GM23338 (cell line): ENCODE results near the gene MYOZ1. TPM values are rescaled to one million over a fixed set of nuclear protein-coding genes. Genes with fewer than 3 reads are reported as not detected.

Source experiments
- ATAC-seq: fragments of 200-7000 bp; cut with Tn5 transposase; 3 replicates; pipeline ENCODE4 v1.9.1; 2020
- DNase-seq: peaks from one replicate; pipeline ENCODE4 v3.0.0-alpha.2; 2015; ENCODE audit warnings: low spot score
- H2AFZ ChIP-seq: fragments of 200-600 bp; sonication (generic); 2 replicates; pipeline ENCODE4 v1.8.0; 2016; ENCODE audit warnings: antibody characterized with exemption, mild to moderate bottlenecking, moderate library complexity
- H3F3A ChIP-seq: fragments of 200-600 bp; sonication (generic); replicated peaks from 2 replicates; pipeline ENCODE4 v1.8.0; 2017; ENCODE audit warnings: antibody characterized with exemption, mixed run types, low read depth
- H3K27ac ChIP-seq: fragments of 200-600 bp; sonication (generic); 2 replicates; pipeline ENCODE4 v1.6.1; 2016; ENCODE audit warnings: low read depth
- H3K27me3 ChIP-seq: fragments of 200-600 bp; sonication (generic); 2 replicates; pipeline ENCODE4 v1.8.0; 2016; ENCODE audit warnings: mild to moderate bottlenecking, mixed run types, moderate library complexity; ENCODE audit not compliant: insufficient read depth
- H3K36me3 ChIP-seq: fragments of 200-600 bp; sonication (generic); 2 replicates; pipeline ENCODE4 v1.8.0; 2016; ENCODE audit warnings: mild to moderate bottlenecking; ENCODE audit not compliant: insufficient read depth
- H3K4me1 ChIP-seq: fragments of 200-600 bp; sonication (generic); 2 replicates; pipeline ENCODE4 v1.8.0; 2016; ENCODE audit warnings: mild to moderate bottlenecking, moderate library complexity; ENCODE audit not compliant: insufficient read depth
- H3K4me2 ChIP-seq: fragments of 200-600 bp; sonication (generic); 2 replicates; pipeline ENCODE4 v1.7.1; 2017; ENCODE audit warnings: mixed run types
- H3K4me3 ChIP-seq: fragments of 200-600 bp; sonication (generic); 2 replicates; pipeline ENCODE4 v1.6.1; 2016; ENCODE audit warnings: mixed run types
- H3K79me2 ChIP-seq: fragments of 200-600 bp; sonication (generic); replicated peaks from 2 replicates; pipeline ENCODE4 v1.8.0; 2017; ENCODE audit warnings: mild to moderate bottlenecking; ENCODE audit not compliant: insufficient read depth
- H3K9me2 ChIP-seq: fragments of 200-600 bp; sonication (generic); 2 replicates; pipeline ENCODE4 v1.8.0; 2017; ENCODE audit not compliant: insufficient read depth
- H4K20me1 ChIP-seq: fragments of 200-600 bp; sonication (generic); replicated peaks from 2 replicates; pipeline ENCODE4 v1.8.0; 2017; ENCODE audit warnings: mild to moderate bottlenecking; ENCODE audit not compliant: insufficient read depth
- H3K27ac Mint-ChIP-seq: 2 replicates; pipeline ENCODE4 v1.8.0; 2020; ENCODE audit warnings: inconsistent platforms, mild to moderate bottlenecking, moderate library complexity, mixed read lengths
- H3K27me3 Mint-ChIP-seq: 3 replicates; pipeline ENCODE4 v1.8.0; 2022; ENCODE audit warnings: low read depth, mild to moderate bottlenecking, moderate library complexity, mixed read lengths, inconsistent platforms; ENCODE audit not compliant: insufficient read depth, poor library complexity
- H3K36me3 Mint-ChIP-seq: 3 replicates; pipeline ENCODE4 v1.8.0; 2021; ENCODE audit warnings: low read depth, mild to moderate bottlenecking, inconsistent platforms, moderate library complexity, mixed read lengths
- H3K4me1 Mint-ChIP-seq: 3 replicates; pipeline ENCODE4 v1.8.0; 2020; ENCODE audit warnings: mild to moderate bottlenecking, inconsistent platforms, mixed read lengths
- H3K4me3 Mint-ChIP-seq: 3 replicates; pipeline ENCODE4 v1.8.0; 2021; ENCODE audit warnings: moderate library complexity, mild to moderate bottlenecking, inconsistent platforms, mixed read lengths
- H3K9me3 Mint-ChIP-seq: 3 replicates; pipeline ENCODE4 v1.8.0; 2020; ENCODE audit warnings: moderate library complexity, mild to moderate bottlenecking, inconsistent platforms, mixed read lengths
- EZH2 ChIP-seq: fragments of 200-600 bp; sonication (generic); IDR thresholded peaks from one replicate; pipeline ENCODE4 v1.8.0; 2017; ENCODE audit warnings: antibody characterized with exemption, mild to moderate bottlenecking, low read depth; ENCODE audit not compliant: unreplicated experiment
- EZH2phosphoT487 ChIP-seq: fragments of 200-600 bp; sonication (generic); IDR thresholded peaks from one replicate; pipeline ENCODE4 v1.8.1; 2018; ENCODE audit warnings: antibody characterized with exemption; ENCODE audit not compliant: unreplicated experiment
- JUNB ChIP-seq: IDR thresholded peaks from one replicate; pipeline ENCODE4 v1.6.1; 2016; ENCODE audit warnings: antibody characterized with exemption; ENCODE audit not compliant: unreplicated experiment
- POLR2AphosphoS5 ChIP-seq: IDR thresholded peaks from 2 replicates; pipeline ENCODE4 v1.6.1; 2016; ENCODE audit warnings: antibody characterized with exemption, low read depth
- REST ChIP-seq: IDR thresholded peaks from one replicate; pipeline ENCODE4 v1.6.1; 2018; ENCODE audit warnings: antibody characterized with exemption; ENCODE audit not compliant: unreplicated experiment
- STAT1 ChIP-seq: IDR thresholded peaks from one replicate; pipeline ENCODE4 v1.6.1; 2016; ENCODE audit warnings: antibody characterized with exemption; ENCODE audit not compliant: unreplicated experiment
- ZNF114 ChIP-seq: fragments of 250-450 bp; sonication (Bioruptor Pico); IDR thresholded peaks from 2 replicates; pipeline ENCODE4 v1.5.0; 2020; ENCODE audit warnings: mild to moderate bottlenecking, moderate library complexity
- ZNF462 ChIP-seq: fragments of 250-450 bp; sonication (Bioruptor Pico); IDR thresholded peaks from 2 replicates; pipeline ENCODE4 v1.5.0; 2020; ENCODE audit warnings: mild to moderate bottlenecking, moderate library complexity
- polyA plus RNA-seq: library from polyadenylated mRNA; unstranded; fragments of >200 nt; fragmentation: Nextera tagmentation; extraction: Ambion mirVana; gene quantifications from 2 replicates; pipeline ENCODE4 v1.2.1, GENCODE V29; 2016
- total RNA-seq: library from RNA; depleted of rRNA; stranded (reverse); fragments of >200 nt; shearing (Covaris generic); gene quantifications from 2 replicates; pipeline ENCODE4 v1.2.3, GENCODE V29; 2014

Gene MYOZ1
- total and polyA plus RNA-seq, 2 experiments from 2014 or later = 2.4 to 2.7 TPM

- Histone ChIP-seq H4K20me1 (no peaks in the 10 kb centered on the region; the same call in 1 of the 2 replicates), H3K9me2 (no peaks in the 10 kb centered on the region), H3K4me3 (no peak within 1 kb of the TSS), H3K36me3 (no peaks in the 10 kb centered on the region), H3K79me2 (no peaks in the 10 kb centered on the region), H2AFZ (no peak within 1 kb of the TSS), H3K27me3 (no peaks in the 10 kb centered on the region; the same call in 1 of the 2 replicates), H3K4me2 (no peak within 1 kb of the TSS), H3K27ac (no peak within 1 kb of the TSS), H3K4me1 (no peaks in the 10 kb centered on the region), H3F3A (no peaks in the 10 kb centered on the region)
- ATAC-seq (no peak), DNase-seq (no peak)
- Mint-ChIP-seq H3K4me3 (no peak within 1 kb of the TSS), H3K27ac (no peak within 1 kb of the TSS), H3K9me3 (no peaks in the 10 kb centered on the region), H3K27me3 (peaks cover 2% of the 10 kb centered on the region), H3K36me3 (no peaks in the 10 kb centered on the region), H3K4me1 (peaks cover 1% of the 10 kb centered on the region; the same call in 1 of the 3 replicates)
- TF ChIP-seq STAT1 (no peak), JUNB (no peak), EZH2 (no peak), REST (no peak), EZH2phosphoT487 (no peak), ZNF114 (CRISPR knock-in tag) (no peak), POLR2AphosphoS5 (no peak), ZNF462 (CRISPR knock-in tag) (no peak)
Observed at GRCh38 chr10:73655990-73656298, 14.7 kb upstream of the MYOZ1 start, which contains the start of gene SYNPO2L. Gene SYNPO2L, minus strand, starts transcription at chr10:73656029. Its CDS starts 107 bp downstream, at chr10:73655922.
